ENCODE results near the gene OPRM1. TPM values are rescaled to one million over a fixed set of nuclear protein-coding genes. Genes with fewer than 3 reads are reported as not detected.

The OPRM1 gene
- total and polyA plus RNA-seq, 2 donors (not counting 1 experiment from before 2014, with no cell fraction given), result not detected

- DNase-seq (no peak), ATAC-seq (ENCODE audit: low read depth) (no peak)
- Histone ChIP-seq H3K4me1 (ENCODE audit: control insufficient read depth in 2 of 2, insufficient read depth in 2 of 2, low read length in 2 of 2) (no peaks in the 10 kb centered on the region), H3K4me3 (ENCODE audit: control extremely low read depth in 1 of 5, extremely low read depth in 1 of 5, insufficient read depth in 1 of 5, low read depth in 2 of 5, low read length in 4 of 5) (no peak overlapping the region), H3K27me3 (replicated peaks in 1 of 4; ENCODE audit: control extremely low read depth in 1 of 4, control insufficient read depth in 3 of 4, insufficient read depth in 4 of 4, low read length in 3 of 4) (no peaks in the 10 kb centered on the region), H3K36me3 (replicated peaks in 1 of 2; ENCODE audit: control extremely low read depth in 1 of 2, control insufficient read depth in 1 of 2, extremely low read depth in 1 of 2, insufficient read depth in 2 of 2, low read length in 1 of 2) (no peaks in the 10 kb centered on the region), H4K20me1 (ENCODE audit: control insufficient read depth, insufficient read depth, low read length, poor library complexity, severe bottlenecking) (no peaks in the 10 kb centered on the region), H3K9me3 (ENCODE audit: control extremely low read depth in 1 of 3, control insufficient read depth in 2 of 3, insufficient read depth in 1 of 3, low read length in 2 of 3) (no peaks in the 10 kb centered on the region), H3K27ac (ENCODE audit: low read length in 2 of 2) (no peak overlapping the region), H3K79me2 (ENCODE audit: control insufficient read depth, insufficient read depth, low read length) (no peaks in the 10 kb centered on the region), H3K9ac (ENCODE audit: low read length) (no peak overlapping the region), H2AFZ (ENCODE audit: insufficient read depth, low read depth, low read length, poor library complexity, severe bottlenecking) (no peak overlapping the region), H3K4me2 (replicated peaks; ENCODE audit: low read depth, low read length, poor library complexity, severe bottlenecking) (no peak overlapping the region)
- POLR2A ChIA-PET, result no interaction called here
- H3K9me3 Mint-ChIP-seq (ENCODE audit: insufficient read depth), result peaks cover 2% of the 10 kb centered on the region
- CTCF ChIA-PET, result no interaction called here
- H3K27me3 Mint-ChIP-seq, result no peaks in the 10 kb centered on the region
- no peak overlapping the region for H3K27ac Mint-ChIP-seq
- no peak for TF ChIP-seq CTCF (IDR thresholded peaks at IDR 0.05)
- no peak for TF ChIP-seq EZH2 (IDR thresholded peaks at IDR 0.05; ENCODE audit: borderline replicate concordance, insufficient read depth, low read depth, low read length, poor library complexity, severe bottlenecking)
- H3K4me3 Mint-ChIP-seq, result no peak overlapping the region
- intact Hi-C loops (cut with micrococcal nuclease), result no loop called here
- no CpG with 5 or more reads among the region's 1 CpG for WGBS (ENCODE audit: insufficient coverage)
- no peaks in the 10 kb centered on the region for H3K4me1 Mint-ChIP-seq
These were observed 18.1 kb downstream of the OPRM1 start for GRCh38 chr6:154057098-154057497.

- intact Hi-C loops (cut with micrococcal nuclease), result no loop called here
- ATAC-seq (ENCODE audit: low read depth) (no peak), DNase-seq (no peak)
- peaks cover 2% of the 10 kb centered on the region for H3K9me3 Mint-ChIP-seq (ENCODE audit: insufficient read depth)
- Histone ChIP-seq H3K4me2 (replicated peaks; ENCODE audit: low read depth, low read length, poor library complexity, severe bottlenecking) (no peak overlapping the region), H3K79me2 (ENCODE audit: control insufficient read depth, insufficient read depth, low read length) (no peaks in the 10 kb centered on the region), H3K36me3 (replicated peaks in 1 of 2; ENCODE audit: control extremely low read depth in 1 of 2, control insufficient read depth in 1 of 2, extremely low read depth in 1 of 2, insufficient read depth in 2 of 2, low read length in 1 of 2) (no peaks in the 10 kb centered on the region), H3K9ac (ENCODE audit: low read length) (no peak overlapping the region), H3K27me3 (replicated peaks in 1 of 4; ENCODE audit: control extremely low read depth in 1 of 4, control insufficient read depth in 3 of 4, insufficient read depth in 4 of 4, low read length in 3 of 4) (no peaks in the 10 kb centered on the region), H4K20me1 (ENCODE audit: control insufficient read depth, insufficient read depth, low read length, poor library complexity, severe bottlenecking) (no peaks in the 10 kb centered on the region), H3K4me1 (ENCODE audit: control insufficient read depth in 2 of 2, insufficient read depth in 2 of 2, low read length in 2 of 2) (no peaks in the 10 kb centered on the region), H2AFZ (ENCODE audit: insufficient read depth, low read depth, low read length, poor library complexity, severe bottlenecking) (no peak overlapping the region), H3K4me3 (ENCODE audit: control extremely low read depth in 1 of 5, extremely low read depth in 1 of 5, insufficient read depth in 1 of 5, low read depth in 2 of 5, low read length in 4 of 5) (no peak overlapping the region), H3K27ac (ENCODE audit: low read length in 2 of 2) (no peak overlapping the region), H3K9me3 (ENCODE audit: control extremely low read depth in 1 of 3, control insufficient read depth in 2 of 3, insufficient read depth in 1 of 3, low read length in 2 of 3) (no peaks in the 10 kb centered on the region)
- no peak for TF ChIP-seq CTCF (IDR thresholded peaks at IDR 0.05)
- TF ChIP-seq EZH2 (IDR thresholded peaks at IDR 0.05; ENCODE audit: borderline replicate concordance, insufficient read depth, low read depth, low read length, poor library complexity, severe bottlenecking), result no peak
- no peaks in the 10 kb centered on the region for H3K27me3 Mint-ChIP-seq
- POLR2A ChIA-PET, result no interaction called here
- 100% methylated on average over 1 of the region's 4 CpGs for WGBS (ENCODE audit: insufficient coverage)
- no peak overlapping the region for H3K27ac Mint-ChIP-seq
- no peaks in the 10 kb centered on the region for H3K4me1 Mint-ChIP-seq
- H3K4me3 Mint-ChIP-seq, result no peak overlapping the region
- CTCF ChIA-PET, result no interaction called here
These were observed 20.1 kb downstream of the OPRM1 start for GRCh38 chr6:154058963-154059680.
